Measurements from ENCODE around the gene KLF3.
"Not testable (repeated sequence)": the region's sequence is repeated elsewhere in the genome, so short reads cannot be mapped to it uniquely, and the experiment has no call there.

Gene KLF3

DNA sequence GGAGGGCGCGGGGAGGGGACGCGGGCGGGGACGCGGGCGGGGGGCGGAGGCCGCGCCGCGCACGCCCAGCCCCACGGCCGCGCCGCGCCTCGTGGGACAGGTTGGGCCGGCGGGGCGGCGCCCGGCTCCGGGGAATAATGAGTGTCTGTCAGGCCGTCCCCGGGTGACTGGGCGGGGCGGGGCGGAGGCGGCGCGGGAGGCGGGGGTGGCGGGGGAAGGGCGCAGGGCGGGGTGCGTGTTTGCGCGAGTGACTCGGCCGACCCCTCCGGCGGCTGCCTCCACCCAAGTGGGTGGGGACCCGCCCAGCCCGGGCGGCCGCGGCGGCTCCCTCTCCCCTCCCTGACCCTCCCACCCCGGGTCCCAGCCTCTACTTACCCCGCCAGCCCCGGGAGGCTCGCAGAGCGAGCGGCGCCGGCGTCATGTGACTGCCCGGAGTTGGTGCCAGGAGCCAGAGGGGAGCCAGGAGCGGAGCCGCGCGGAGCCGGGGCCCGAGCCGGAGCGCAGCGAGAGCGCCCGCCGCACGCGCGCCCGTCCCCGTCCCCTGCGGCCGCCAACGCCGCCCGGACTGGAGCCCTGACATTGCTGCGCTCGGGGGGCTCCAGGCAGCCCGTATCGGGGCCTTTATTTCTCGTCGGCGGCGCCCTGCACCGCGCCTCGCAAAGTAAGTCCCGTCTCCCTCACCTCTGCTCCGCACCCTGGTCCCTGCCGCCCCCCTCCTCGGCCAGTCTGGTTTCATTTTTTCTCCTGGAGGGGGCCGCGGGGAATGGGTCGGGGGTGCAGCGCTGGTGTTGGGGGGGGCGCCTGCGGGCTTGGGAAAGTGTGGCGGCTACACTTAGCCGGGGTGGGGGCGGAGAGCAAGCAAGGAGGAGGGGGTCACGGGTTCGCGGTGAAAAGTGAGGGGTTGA is at the start of gene KLF3:
Gene KLF3 (plus strand): TSS at position 399 of the 905 bp plus-strand sequence. CDS start 16,427 bp downstream, outside the sequence.
- H3K27ac ChIP-seq (ENCODE audit: low read length), result peak within 1 kb of the TSS; percentile 99
- peak within 1 kb of the TSS; percentile 82 to 89 for H3K4me3 ChIP-seq (ENCODE audit: low read depth in 1 of 2, low read length in 2 of 2)
- H3K9me3 ChIP-seq (ENCODE audit: control insufficient read depth in 1 of 2, low read length in 2 of 2), result no peaks in the 10 kb centered on the region
- H3K4me1 ChIP-seq (ENCODE audit: control insufficient read depth in 1 of 2, insufficient read depth in 2 of 2, low read length in 2 of 2), result peaks cover 8 to 15% of the 10 kb centered on the region in 2 donors
- H3K27me3 ChIP-seq (ENCODE audit: low read depth, low read length), result no peaks in the 10 kb centered on the region
- H3K36me3 ChIP-seq (ENCODE audit: control insufficient read depth in 1 of 2, insufficient read depth in 2 of 2, low read length in 2 of 2), result peaks cover 0 to 5% of the 10 kb centered on the region in 2 donors

DNA sequence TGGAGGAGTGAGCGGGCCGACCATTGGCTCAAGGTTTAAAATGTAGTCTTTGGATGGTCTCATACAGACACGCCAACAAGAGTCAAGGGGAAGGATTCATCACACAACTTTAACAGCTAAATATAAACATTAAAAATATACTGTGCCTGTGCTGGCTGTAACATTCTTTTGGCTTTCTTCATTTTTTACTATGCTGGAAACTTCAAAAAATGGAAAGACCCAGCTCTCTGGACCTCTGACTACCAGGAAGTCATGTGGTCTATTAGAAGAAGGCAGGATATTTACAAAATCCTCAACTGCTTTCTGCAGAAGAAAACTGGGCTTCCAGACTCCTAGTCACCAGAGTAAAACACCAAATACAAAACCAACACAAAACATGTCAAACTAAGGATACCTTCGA is 49.8 kb upstream of the KLF3 start:
- H3K27me3 ChIP-seq (ENCODE audit: low read depth, low read length), result no peaks in the 10 kb centered on the region
- no peaks in the 10 kb centered on the region for H3K9me3 ChIP-seq (ENCODE audit: control insufficient read depth in 1 of 2, low read length in 2 of 2)
- peaks cover 0 to 27% of the 10 kb centered on the region in 2 donors for H3K4me1 ChIP-seq (ENCODE audit: control insufficient read depth in 1 of 2, insufficient read depth in 2 of 2, low read length in 2 of 2)
- H3K27ac ChIP-seq (ENCODE audit: low read length), result no peak overlapping the region
- H3K36me3 ChIP-seq (ENCODE audit: control insufficient read depth in 1 of 2, insufficient read depth in 2 of 2, low read length in 2 of 2), result no peaks in the 10 kb centered on the region
- no peak overlapping the region for H3K4me3 ChIP-seq (ENCODE audit: low read depth in 1 of 2, low read length in 2 of 2)

DNA sequence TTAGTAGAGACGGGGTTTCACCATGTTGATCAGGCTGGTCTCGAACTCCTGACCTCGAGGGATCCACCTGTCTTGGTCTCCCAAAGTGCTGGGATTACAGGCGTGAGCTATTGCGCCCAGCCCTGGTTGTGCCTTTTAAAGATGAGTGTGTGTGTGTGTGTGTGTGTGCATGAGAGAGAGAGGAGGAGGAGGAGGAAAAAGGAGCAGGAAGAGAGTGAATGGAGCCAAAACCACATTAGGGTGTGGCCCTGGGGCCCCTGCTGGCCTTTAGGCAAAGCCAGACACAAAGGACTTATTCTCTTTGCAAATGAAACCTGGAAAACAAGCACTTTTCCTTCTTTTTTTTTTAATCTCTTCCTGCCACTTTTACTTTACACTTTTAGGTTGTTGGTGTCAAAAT is 48.2 kb upstream of the KLF3 start:
- Histone ChIP-seq H3K27me3 (ENCODE audit: low read depth, low read length) (no peaks in the 10 kb centered on the region), H3K9me3 (ENCODE audit: control insufficient read depth in 1 of 2, low read length in 2 of 2) (no peaks in the 10 kb centered on the region), H3K4me1 (ENCODE audit: control insufficient read depth in 1 of 2, insufficient read depth in 2 of 2, low read length in 2 of 2) (peaks cover 4 to 27% of the 10 kb centered on the region in 2 donors)

DNA sequence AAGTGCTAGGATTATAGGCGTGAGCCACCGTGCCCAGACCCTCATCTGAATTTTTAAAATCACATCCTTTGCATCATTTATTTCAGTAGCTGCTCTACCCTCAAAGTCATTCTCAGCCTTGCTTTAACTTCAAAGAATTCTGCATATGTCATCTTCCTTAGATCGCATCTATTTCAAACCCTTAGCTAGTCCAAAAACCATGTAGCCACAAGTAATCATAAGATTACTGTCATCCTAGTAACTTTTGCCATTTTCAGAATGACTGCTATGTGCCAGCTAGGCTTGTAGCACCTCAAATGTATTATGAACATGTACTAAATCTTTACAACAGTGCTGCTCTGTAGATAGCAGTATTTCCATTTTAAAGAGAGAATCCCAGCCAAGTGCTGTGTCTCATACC is 45.5 kb upstream of the KLF3 start:
- H3K4me1 ChIP-seq (ENCODE audit: control insufficient read depth in 1 of 2, insufficient read depth in 2 of 2, low read length in 2 of 2), result peaks cover 5 to 10% of the 10 kb centered on the region in 2 donors
- H3K27me3 ChIP-seq (ENCODE audit: low read depth, low read length), result no peaks in the 10 kb centered on the region

More for the DNA sequence above, 48.2 kb upstream of the KLF3 start:
- Histone ChIP-seq H3K36me3 (ENCODE audit: control insufficient read depth in 1 of 2, insufficient read depth in 2 of 2, low read length in 2 of 2) (no peaks in the 10 kb centered on the region), H3K27ac (ENCODE audit: low read length) (no peak overlapping the region), H3K4me3 (ENCODE audit: low read depth in 1 of 2, low read length in 2 of 2) (no peak overlapping the region)

DNA sequence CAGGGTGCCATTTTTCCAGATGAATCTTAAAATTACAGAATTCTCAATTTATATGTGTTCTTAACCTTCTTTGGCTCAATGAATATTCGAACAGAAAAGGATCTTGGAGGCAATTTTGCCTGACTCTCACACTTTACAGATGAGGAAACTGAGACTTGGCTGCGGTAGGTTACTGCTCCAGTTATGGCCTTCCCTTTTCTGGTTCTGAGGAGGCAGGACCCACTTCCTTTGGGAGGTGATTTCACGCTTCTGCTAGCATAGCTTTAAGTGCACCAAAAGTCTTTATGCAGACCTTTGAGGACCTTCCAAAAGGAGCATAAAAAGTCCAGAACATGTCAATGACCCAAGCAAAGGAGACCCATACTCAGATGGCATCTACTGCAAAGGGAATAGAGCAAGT is 44.7 kb upstream of the KLF3 start:
- H3K27ac ChIP-seq (ENCODE audit: low read length), result no peak overlapping the region
- H3K36me3 ChIP-seq (ENCODE audit: control insufficient read depth in 1 of 2, insufficient read depth in 2 of 2, low read length in 2 of 2), result no peaks in the 10 kb centered on the region
- peaks cover 1 to 5% of the 10 kb centered on the region in 2 donors for H3K4me1 ChIP-seq (ENCODE audit: control insufficient read depth in 1 of 2, insufficient read depth in 2 of 2, low read length in 2 of 2)
- no peak overlapping the region for H3K4me3 ChIP-seq (ENCODE audit: low read depth in 1 of 2, low read length in 2 of 2)
- H3K9me3 ChIP-seq (ENCODE audit: control insufficient read depth in 1 of 2, low read length in 2 of 2), result no peaks in the 10 kb centered on the region
- H3K27me3 ChIP-seq (ENCODE audit: low read depth, low read length), result no peaks in the 10 kb centered on the region

More for the DNA sequence above, 45.5 kb upstream of the KLF3 start:
- H3K9me3 ChIP-seq (ENCODE audit: control insufficient read depth in 1 of 2, low read length in 2 of 2), result no peaks in the 10 kb centered on the region
- no peaks in the 10 kb centered on the region for H3K36me3 ChIP-seq (ENCODE audit: control insufficient read depth in 1 of 2, insufficient read depth in 2 of 2, low read length in 2 of 2)
- no peak overlapping the region for H3K27ac ChIP-seq (ENCODE audit: low read length)
- H3K4me3 ChIP-seq (ENCODE audit: low read depth in 1 of 2, low read length in 2 of 2), result no peak overlapping the region

DNA sequence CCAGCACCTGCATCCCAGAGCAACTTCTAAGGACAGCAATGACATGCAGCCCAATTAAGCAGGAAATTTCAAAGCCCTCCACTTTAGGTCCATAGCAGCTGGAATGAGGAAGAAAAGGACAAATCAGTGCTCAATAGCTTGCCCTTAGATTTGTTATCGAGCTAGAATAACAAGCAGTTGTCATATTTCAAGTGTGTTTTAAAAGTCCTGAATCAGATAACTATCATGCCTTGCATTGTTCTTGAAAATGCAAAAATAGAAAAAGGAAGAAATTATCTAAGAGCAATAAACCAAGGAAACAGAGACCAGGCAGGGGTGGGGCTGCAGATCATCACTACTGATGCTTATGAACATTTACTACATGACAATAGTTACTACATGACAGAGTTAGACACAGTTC is 43.9 kb upstream of the KLF3 start:
- H3K27ac ChIP-seq (ENCODE audit: low read length), result no peak overlapping the region
- H3K9me3 ChIP-seq (ENCODE audit: control insufficient read depth in 1 of 2, low read length in 2 of 2), result no peaks in the 10 kb centered on the region
- H3K4me3 ChIP-seq (ENCODE audit: low read depth in 1 of 2, low read length in 2 of 2), result no peak overlapping the region
- no peaks in the 10 kb centered on the region for H3K27me3 ChIP-seq (ENCODE audit: low read depth, low read length)
- H3K36me3 ChIP-seq (ENCODE audit: control insufficient read depth in 1 of 2, insufficient read depth in 2 of 2, low read length in 2 of 2), result no peaks in the 10 kb centered on the region
- H3K4me1 ChIP-seq (ENCODE audit: control insufficient read depth in 1 of 2, insufficient read depth in 2 of 2, low read length in 2 of 2), result peaks cover 0 to 5% of the 10 kb centered on the region in 2 donors

DNA sequence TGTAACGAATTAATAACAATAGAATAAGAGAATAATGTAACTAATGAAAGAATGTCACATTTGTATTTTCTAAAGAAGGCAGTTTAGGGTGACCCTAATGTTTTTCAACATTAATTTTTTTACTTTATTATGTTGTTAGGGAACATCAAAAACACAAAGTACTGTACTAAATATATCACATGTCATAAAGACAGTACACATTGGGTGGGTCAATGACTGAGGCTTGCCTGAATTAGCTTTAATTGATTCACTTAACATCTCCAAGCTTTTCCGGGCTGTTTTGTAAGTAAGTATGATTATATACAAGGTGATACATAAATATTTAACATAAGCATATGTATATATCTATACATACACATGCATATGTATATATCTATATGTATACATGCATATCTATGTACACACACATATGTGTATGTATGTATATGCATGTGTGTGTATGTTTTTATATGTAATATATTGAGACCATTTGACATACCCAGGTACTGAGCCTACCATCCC is 43.4 kb upstream of the KLF3 start:
- Histone ChIP-seq H3K9me3 (ENCODE audit: control insufficient read depth in 1 of 2, low read length in 2 of 2) (no peaks in the 10 kb centered on the region), H3K36me3 (ENCODE audit: control insufficient read depth in 1 of 2, insufficient read depth in 2 of 2, low read length in 2 of 2) (no peaks in the 10 kb centered on the region), H3K27ac (ENCODE audit: low read length) (peak overlapping the region; percentile 58), H3K27me3 (ENCODE audit: low read depth, low read length) (no peaks in the 10 kb centered on the region), H3K4me1 (ENCODE audit: control insufficient read depth in 1 of 2, insufficient read depth in 2 of 2, low read length in 2 of 2) (peaks cover 3 to 5% of the 10 kb centered on the region in 2 donors), H3K4me3 (ENCODE audit: low read depth in 1 of 2, low read length in 2 of 2) (no peak overlapping the region)

DNA sequence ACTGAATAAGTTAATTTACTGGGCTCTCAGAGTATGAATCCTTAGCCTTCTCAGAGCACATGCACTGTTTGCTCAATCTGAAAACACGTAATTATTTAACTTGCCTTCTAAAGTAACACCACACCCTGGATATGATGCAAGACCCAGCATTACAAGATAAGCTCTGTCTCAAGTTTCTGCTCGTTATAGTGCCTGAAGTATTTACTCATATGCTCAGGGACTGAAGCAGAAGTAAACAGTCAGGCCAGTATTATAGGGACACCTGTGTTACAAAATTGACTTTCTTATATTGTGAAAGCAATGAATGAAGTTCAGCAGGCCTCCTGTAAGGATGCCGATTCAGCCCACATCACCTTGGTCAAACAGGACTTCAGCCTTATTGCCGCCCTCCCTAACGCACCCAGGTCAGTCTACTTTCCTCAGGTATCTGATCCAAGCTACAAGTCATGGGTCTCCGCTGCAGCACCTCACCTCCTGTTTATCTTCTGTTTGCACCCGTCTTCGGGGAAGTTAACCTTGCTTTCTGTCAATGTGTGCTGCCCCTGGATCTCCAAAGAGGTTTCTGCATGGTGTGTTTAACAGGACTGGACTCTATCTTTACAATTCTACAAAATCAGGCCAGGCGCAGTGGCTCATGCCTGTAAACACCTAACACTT is 42.8 kb upstream of the KLF3 start:
- no peaks in the 10 kb centered on the region for H3K36me3 ChIP-seq (ENCODE audit: control insufficient read depth in 1 of 2, insufficient read depth in 2 of 2, low read length in 2 of 2)
- H3K4me1 ChIP-seq (ENCODE audit: control insufficient read depth in 1 of 2, insufficient read depth in 2 of 2, low read length in 2 of 2), result peaks cover 3 to 5% of the 10 kb centered on the region in 2 donors
- H3K27me3 ChIP-seq (ENCODE audit: low read depth, low read length), result no peaks in the 10 kb centered on the region
- H3K27ac ChIP-seq (ENCODE audit: low read length), result peak overlapping the region; percentile 58
- no peaks in the 10 kb centered on the region for H3K9me3 ChIP-seq (ENCODE audit: control insufficient read depth in 1 of 2, low read length in 2 of 2)
- H3K4me3 ChIP-seq (ENCODE audit: low read depth in 1 of 2, low read length in 2 of 2), result no peak overlapping the region

DNA sequence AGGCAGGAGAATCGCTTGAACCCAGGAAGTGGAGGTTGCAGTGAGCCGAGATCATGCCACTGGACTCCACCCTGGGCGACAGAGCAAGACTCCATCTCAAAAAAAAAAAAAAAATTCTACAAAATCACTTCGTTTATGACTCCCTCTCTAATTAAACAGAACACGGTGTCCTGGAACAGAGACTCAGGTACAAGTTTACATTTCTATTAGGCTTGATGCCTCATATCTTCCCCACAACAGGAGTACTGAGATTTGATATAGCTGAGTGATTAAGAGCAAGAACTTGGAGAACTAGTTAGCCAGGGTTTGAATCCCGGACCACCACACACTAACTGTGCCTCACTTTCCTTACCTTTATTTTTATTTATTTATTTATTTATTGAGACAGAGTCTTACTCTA is 42.2 kb upstream of the KLF3 start:
- Histone ChIP-seq H3K4me3 (ENCODE audit: low read depth in 1 of 2, low read length in 2 of 2) (no peak overlapping the region), H3K4me1 (ENCODE audit: control insufficient read depth in 1 of 2, insufficient read depth in 2 of 2, low read length in 2 of 2) (peaks cover 3 to 5% of the 10 kb centered on the region in 2 donors), H3K9me3 (ENCODE audit: control insufficient read depth in 1 of 2, low read length in 2 of 2) (no peaks in the 10 kb centered on the region), H3K27me3 (ENCODE audit: low read depth, low read length) (no peaks in the 10 kb centered on the region), H3K27ac (ENCODE audit: low read length) (no peak overlapping the region), H3K36me3 (ENCODE audit: control insufficient read depth in 1 of 2, insufficient read depth in 2 of 2, low read length in 2 of 2) (no peaks in the 10 kb centered on the region)

DNA sequence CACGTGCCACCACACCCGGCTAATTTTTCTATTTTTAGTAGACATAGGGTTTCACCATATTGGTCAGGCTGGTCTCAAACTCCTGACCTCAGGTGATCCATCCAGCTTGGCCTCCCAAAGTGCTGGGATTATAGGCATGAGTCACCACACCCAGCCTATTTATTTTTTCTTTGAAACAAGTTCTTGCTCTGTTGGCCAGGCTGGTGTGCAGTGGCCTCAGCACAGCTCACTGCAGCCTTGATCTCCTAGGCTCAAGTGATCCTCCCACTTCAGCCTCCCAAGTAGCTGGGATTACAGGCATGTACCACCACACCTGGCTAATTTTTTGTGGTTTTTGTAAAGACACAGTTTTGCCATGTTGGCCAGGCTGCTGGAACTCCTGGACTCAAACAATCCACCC is 41.7 kb upstream of the KLF3 start:
- H3K4me3 ChIP-seq (ENCODE audit: low read depth in 1 of 2, low read length in 2 of 2), result not testable (repeated sequence)

DNA sequence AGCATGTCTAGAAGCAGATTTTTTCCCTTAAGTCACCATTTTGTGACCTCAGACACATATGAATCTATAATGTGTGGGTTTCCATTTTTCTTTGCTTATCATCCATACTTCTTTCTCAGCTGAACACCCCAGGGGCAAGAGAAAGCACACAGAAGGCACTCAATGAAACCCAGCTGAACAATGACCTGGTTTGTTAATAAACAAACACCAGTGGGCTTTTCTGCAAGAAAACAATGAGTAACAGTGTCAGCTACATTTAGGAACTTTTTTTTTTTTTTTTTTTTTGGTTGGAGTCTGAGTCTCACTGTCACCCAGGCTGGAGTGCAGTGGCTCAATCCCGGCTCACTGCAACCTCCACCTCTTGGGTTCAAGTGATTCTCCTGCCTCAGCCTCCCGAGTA is 40.7 kb upstream of the KLF3 start:
- Histone ChIP-seq H3K36me3 (ENCODE audit: control insufficient read depth in 1 of 2, insufficient read depth in 2 of 2, low read length in 2 of 2) (no peaks in the 10 kb centered on the region), H3K27me3 (ENCODE audit: low read depth, low read length) (no peaks in the 10 kb centered on the region), H3K4me3 (ENCODE audit: low read depth in 1 of 2, low read length in 2 of 2) (no peak overlapping the region), H3K4me1 (ENCODE audit: control insufficient read depth in 1 of 2, insufficient read depth in 2 of 2, low read length in 2 of 2) (peaks cover 3 to 5% of the 10 kb centered on the region in 2 donors), H3K9me3 (ENCODE audit: control insufficient read depth in 1 of 2, low read length in 2 of 2) (no peaks in the 10 kb centered on the region), H3K27ac (ENCODE audit: low read length) (no peak overlapping the region)

More for the DNA sequence above, 41.7 kb upstream of the KLF3 start:
- H3K4me1 ChIP-seq (ENCODE audit: control insufficient read depth in 1 of 2, insufficient read depth in 2 of 2, low read length in 2 of 2); H3K36me3 ChIP-seq (ENCODE audit: control insufficient read depth in 1 of 2, insufficient read depth in 2 of 2, low read length in 2 of 2); H3K27ac ChIP-seq (ENCODE audit: low read length); H3K9me3 ChIP-seq (ENCODE audit: control insufficient read depth in 1 of 2, low read length in 2 of 2); H3K27me3 ChIP-seq (ENCODE audit: low read depth, low read length): not testable (repeated sequence)
